SK-N-DZ (cell line): ENCODE data around the gene BCL2L1.
"Not testable (repeated sequence)": the region's sequence is repeated elsewhere in the genome, so short reads cannot be mapped to it uniquely, and the experiment has no call there.

Source experiments
- DNase-seq: peaks from one replicate; pipeline ENCODE4 v3.0.0-alpha.2; 2015; ENCODE audit warnings: low spot score

The BCL2L1 gene

DNA sequence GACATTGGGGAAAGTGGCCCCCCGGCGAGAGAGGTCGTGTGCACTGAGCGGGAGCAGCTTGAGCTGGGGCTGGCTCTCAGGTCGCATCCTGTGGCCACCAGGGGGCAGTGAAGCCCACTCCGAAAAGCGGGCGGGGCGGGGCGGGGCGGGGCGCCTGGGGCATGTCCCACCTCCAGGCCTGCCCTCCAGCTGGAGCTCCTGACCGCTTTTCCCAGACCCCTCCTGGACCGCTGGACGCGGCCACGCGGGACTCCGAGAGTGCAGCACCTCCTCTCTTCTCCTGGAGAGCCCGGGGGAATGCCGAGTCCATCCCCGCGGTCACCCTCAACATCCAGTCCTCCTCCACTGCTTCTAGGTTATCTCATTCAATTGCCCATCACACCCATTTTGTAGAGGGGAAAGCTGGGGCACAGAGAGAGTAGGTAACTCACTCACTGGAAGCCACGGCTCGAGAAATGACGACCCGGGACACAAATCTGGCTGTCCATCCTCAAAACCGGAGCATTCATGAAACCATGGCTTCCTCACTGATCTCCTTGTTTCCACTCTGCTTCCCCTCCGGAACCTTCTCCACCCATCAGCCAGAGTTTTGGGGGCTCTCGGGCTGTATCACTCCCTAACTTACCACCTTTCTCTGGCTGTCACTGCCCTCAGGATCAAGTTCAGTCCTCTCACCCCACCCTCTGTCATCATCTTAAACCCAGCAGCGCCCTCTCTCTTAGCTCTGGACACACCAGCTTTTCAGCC, 60.9 kb downstream of the BCL2L1 start:
- peak; percentile 72 for DNase-seq

DNA sequence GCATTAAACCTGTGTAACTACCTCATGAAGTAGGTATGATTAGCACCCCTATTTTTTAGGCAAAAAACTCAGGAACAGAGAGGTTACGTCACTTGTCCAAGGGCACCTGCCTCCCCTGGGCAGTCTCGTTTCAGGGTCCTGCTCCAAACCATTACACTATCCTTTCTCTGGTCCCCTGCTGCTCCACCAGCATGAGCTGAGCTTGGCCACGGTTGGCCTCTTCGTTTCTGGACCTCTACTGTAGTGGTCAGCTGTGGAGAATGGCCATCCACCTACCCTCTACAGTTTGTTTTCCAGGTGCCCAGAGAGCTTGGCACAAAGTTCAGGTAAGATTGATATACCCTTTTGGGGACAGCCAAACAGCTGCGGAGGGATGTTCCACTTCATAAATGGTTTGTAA, 68.1 kb downstream of the BCL2L1 start:
- DNase-seq = no peak

DNA sequence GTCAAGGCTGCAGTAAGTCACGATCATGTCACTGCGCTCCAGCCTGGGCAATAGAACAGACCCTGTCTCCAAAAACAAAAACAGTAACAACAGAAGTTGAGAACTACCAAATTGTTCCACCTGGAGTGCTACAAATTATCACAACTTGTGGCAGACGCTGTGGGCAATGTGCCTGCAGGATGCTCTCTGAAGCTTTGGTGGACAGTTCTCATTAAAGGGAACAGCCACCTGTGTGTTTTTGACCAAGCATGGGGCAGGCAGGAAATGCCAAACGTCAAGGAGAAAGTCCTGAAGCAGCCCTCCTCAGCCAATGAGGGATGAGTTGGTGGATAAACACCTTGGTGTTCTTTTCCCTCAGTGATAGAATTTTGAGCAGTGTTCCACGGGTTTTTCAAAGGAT, 69.1 kb downstream of the BCL2L1 start:
- no peak for DNase-seq

GRCh38 chr20:31652917-31653396, 69.7 kb downstream of the BCL2L1 start:
- DNase-seq = no peak

GRCh38 chr20:31648104-31648503, 74.6 kb downstream of the BCL2L1 start:
- DNase-seq = not testable (repeated sequence)

DNA sequence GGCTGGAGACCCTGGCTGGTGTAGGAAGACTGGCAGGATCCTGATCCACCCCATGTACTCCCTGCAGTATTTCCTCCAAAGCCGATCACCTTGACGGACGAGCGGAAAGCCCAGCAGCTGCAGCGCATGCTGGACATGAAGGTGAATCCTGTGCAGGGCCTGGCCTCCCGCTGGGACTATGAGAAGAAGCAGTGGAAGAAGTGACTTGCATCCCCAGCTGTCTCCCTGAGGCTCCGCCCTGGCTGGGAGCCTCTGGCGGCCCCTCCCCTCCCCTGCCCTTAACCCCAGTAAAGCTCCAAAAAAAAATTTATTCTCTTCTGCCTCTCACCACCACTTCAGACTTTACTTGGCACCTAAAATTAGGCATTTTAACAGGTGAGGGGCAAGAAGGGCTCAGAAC, 78.0 kb downstream of the BCL2L1 start:
- DNase-seq = no peak

DNA sequence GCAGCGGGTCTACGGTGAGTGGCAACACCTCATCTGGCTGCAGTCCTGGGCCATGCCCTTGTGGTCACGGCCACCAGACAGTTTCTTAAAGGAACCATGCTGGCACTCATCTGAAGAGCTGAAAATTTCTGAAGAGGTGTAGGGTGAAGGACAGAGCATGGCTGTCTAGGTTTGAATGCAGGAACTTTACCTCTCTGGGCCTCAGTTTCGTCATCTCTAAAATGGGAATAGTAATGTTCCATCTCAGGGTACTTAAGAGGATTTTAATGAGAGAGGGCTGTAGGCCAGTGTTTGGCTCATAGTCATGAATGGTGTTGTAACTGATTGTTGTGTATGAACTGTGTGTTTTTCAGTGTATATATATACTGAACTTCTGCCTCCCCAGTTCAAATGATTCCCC, 79.1 kb downstream of the BCL2L1 start:
- DNase-seq = no peak

GRCh38 chr20:31642837-31643236, 79.8 kb downstream of the BCL2L1 start:
- DNase-seq = no peak

GRCh38 chr20:31641391-31641790, 81.3 kb downstream of the BCL2L1 start:
- no peak for DNase-seq

- no peak for DNase-seq
Measured at GRCh38 chr20:31640259-31640658, 82.4 kb downstream of the BCL2L1 start.

DNA sequence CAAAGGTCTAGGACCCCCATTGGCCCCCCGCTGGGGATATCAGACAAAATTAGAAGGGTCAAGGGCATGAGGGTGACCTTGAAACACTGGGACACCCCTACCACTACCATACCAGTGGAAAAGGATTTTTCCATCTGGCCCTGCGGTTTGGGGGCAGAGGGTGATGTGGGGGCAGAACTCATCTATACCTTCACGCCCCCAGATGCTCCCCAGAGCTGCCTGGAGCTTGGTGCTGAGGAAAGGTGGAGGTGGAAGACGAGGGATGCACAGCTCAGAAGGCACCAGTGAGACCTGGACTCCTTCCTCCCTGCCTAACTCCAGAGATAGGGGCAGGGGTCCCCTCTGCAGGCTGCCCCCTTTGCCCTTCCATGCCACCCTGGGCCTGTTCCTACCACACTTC, 83.9 kb downstream of the BCL2L1 start:
- DNase-seq = no peak

- peak; percentile 65 for DNase-seq
Measured at GRCh38 chr20:31638317-31638716, 84.4 kb downstream of the BCL2L1 start.

DNA sequence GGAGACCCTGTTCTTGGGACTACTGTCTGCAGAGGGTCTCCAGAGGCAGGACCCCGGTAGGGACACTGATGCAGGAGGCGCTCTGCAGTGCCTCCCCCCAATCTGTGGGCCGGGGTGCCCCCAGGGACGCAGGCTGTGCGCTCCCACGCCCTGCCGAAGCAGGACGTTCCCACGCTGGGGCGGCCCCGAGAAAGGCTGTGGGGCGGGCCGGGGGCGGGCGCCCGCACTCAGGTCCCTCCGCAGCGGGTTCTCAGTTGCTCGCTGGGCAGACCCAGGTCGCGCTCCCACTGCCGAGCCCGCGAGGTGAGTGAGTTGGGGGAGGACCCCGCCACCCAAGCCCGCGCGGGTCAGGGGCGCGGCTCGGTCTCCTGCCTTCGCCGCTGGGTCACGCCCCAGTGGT, 85.0 kb downstream of the BCL2L1 start, which contains the start of gene COX4I2:
COX4I2 (plus strand) TSS at position 253 of the 400 bp plus-strand sequence. CDS start 1,106 bp downstream, outside the sequence.
- no peak for DNase-seq

DNA sequence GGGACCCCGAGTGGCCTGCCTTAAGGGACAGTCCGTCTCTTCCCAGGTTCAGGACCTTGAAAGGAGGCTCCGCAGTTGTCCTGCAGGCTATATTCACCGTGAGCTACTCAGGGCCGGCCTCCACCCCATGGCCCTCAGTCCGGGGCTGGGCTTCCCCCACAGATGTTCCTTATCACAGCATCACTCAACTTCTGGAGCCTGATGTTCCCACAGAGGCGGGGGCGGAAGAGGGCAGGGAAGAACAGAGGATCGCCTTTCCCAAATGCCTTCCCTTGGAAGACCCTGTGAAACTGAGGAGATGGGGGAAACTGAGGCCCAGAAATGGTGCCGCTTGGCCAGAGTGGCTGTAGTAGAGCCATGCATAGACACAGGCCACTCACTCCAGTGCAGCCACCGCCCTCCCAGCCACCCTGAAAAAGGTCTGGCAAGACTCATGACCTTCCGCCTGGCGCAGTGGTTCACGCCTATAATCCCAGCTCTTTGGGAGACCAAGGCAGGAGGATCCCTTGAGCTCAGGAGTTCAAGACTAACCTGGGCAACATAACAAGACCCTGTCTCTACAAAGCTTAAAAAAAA, 89.2 kb downstream of the BCL2L1 start:
- no peak for DNase-seq

DNA sequence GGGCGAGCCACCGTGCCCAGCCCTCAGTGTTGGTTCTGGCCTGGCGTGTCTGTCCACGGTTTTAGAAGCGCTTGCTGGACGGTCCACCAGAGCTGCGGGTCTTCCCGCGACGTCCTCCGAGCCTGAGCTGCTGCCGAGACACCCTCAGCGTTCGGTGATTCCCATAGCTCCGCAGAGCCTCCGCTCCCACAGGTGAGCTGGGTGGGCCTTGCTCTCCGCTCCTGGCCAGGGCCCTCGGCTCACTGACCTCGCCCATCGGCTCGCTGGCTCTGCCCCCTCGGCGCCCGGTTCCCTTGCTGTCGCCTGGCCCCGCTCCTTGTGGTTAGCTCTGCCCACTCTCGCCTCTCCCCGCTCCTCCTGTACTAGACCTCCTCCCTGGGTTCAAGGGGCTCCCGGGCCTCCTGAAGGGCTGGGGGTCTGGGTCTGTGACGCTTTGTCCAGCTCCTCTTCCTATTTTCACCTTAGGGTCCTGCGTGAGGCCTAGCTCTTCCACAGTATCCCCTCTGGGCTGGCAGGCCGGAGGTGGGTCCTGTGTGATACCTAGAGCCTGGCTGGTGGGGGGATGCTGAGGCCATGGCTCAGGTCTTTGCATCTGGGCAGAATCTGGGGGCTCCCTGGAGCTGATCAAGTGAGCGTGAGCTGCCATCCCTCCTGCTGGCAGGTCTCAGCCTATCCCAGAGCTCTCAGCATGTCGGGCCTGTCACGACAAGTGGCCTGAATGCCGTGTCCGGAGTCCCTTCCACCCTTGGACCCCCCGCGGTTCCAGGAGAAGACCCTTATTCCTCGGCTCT, 89.9 kb downstream of the BCL2L1 start:
- no peak for DNase-seq

DNA sequence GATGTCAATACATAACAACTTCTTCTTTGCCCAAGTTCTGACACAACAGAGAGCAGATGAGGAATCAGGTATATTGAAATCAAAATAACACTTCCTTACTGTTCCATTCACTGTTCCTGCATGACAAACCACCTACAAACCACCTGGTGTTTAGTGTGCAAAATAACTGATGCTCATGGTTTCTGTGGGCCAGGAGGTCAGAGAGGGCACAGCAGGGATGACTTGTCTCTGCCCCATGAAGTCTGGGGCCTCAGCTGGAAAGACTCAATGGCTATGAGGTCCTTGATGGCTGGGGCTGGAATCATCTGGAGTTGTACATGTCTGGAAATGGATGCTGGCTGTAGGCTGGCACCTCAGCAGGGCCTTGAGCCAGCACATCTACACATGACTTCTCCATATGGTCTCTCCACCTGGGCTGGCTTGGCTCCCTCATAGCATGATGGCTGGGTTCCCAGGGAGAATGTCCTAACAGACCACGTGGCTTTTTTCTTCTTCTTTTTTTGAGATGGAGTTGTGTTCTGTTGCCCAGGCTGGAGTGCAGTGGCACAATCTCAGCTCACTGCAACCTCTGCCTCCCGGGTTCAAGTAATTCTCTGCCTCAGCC, 92.4 kb downstream of the BCL2L1 start:
- DNase-seq = no peak

GRCh38 chr20:31628057-31628456, 94.6 kb downstream of the BCL2L1 start:
- not testable (repeated sequence) for DNase-seq

- DNase-seq = not testable (repeated sequence)
Measured at GRCh38 chr20:31626534-31626933, 96.1 kb downstream of the BCL2L1 start.

DNA sequence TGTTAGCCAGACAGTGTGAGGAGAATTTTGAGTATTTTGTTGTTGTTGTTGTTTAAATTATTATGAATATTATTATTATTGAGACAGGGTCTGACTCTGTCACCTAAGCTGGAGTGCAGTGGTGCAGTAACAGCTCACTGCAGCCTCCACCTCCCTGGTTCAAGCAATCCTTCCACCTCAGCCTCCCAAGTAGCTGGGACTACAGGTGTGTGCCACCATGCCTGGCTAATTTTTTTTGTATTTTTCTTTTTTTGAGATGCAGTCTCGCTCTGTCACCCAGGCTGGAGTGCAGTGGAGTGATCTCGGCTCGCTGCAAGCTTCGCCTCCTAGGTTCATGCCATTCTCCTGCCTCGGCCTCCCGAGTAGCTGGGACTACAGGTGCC, 99.6 kb downstream of the BCL2L1 start:
- DNase-seq = not testable (repeated sequence)

- DNase-seq = no peak
Measured at GRCh38 chr20:31620246-31620645, 102.4 kb downstream of the BCL2L1 start.

DNA sequence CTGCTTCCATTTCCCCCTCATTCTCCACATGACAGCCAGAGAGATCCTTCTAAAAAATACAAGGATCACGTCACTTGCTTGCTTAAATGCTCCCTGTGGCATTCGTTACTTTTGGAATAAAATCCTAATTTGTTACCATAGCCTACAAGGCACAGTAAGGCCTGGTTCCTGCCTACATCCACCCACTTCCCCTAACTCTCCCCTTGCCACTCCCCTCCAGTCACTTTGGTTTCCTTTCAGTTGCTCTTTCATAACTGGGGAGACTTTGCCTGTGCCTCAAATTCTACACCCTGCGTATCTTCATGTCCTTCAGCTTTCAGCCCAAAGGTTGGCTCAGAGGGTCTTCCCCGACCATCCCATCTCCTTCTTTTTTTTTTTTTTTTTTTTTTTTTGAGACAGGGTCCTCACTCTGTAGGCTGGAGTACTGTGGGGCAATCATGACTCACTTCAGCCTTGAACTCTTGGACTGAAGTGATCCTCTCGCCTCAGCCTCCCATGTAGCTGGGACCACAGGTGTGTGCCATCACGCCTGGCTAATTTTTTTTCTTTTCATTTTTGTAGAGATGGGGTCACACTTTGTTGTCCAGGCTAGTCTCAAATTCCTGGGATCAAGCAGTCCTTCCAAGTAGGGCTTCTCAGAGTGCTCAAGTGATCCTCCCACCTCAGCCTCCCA, 105.1 kb downstream of the BCL2L1 start:
- DNase-seq = no peak
